ENCODE data around the gene RYR3.

RYR3 gene

DNA sequence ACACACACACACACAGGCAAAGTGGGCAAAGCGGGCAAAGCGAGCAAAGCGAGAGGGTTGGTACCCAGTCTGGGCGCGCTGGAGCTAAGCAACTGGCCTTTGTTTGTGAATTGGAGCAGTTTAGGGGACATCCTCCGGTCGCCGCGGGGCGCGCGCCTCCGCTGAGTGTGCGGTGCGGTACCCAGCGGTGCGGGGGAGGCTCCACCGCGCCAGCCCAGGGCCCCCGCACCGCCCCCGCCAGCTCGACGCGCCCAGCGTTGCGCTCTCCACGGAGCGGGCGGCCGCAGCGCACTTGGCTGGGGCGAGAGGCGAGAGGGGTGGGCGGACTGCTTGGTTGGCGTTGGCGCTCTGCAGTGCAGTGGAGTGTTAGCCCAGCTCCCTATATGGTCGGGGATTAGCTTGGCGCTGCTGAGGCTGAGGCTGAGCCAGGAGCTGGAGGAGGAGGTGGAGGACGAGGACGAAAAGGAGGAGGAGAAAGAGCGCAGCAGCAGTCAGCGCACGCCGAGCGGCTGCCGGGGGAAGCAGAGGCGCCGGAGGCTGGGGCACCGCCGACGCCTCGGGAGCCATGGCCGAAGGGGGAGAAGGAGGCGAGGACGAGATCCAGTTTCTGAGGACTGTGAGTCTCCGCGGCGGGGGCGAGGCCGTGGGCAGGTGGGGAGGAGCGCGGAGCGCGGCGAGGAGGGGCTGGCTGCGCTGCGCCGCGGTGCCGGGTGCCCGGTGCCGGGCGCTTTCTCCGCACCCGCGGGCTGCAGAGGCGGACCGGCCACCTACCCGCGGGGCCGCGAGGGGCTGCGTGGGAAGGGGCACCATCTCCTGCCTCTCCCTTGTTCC is at the start of gene RYR3:
Gene RYR3 (plus strand): TSS at position 487 of the 831 bp plus-strand sequence. CDS start 79 bp downstream, at position 566.
- DNase-seq, result no peak

DNA sequence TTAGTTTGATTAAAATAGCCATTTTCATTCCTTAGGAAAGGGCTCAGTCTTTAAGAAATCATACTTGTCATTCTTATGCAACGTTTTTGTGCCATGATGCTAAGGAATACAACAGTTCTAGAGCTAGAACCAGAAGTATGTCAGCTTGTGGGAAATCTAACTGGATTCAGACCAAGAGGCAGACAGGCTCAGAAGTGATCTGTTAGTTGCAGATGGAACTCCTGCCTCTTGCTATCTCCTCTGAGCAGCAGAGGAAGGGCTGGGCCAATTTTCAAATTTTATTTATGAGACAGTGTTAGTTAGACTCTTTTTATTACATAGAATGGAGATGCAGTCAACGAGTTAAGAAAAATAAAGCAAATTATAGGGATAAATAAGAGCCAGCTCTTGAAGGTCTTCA is 48.5 kb upstream of the RYR3 start:
- no peak for DNase-seq

DNA sequence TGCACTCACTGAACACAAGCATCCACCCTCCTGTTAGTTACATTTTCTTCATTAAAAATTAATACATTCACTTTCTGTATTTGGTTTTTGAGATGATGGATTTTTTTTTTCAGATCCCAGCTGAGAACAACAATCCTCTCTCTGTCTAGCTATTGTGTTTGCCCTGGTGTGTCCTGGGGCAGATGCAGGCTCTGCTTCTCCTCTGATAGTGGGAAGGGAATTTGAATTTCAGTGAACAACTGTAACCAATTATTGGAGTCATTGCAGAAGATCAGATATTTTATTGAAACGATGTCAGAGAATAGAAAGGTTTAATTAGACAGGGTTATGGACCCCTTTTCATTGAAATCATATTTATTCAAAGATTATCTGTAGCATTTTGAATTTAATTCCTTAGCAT is 33.1 kb upstream of the RYR3 start:
- no peak for DNase-seq

DNA sequence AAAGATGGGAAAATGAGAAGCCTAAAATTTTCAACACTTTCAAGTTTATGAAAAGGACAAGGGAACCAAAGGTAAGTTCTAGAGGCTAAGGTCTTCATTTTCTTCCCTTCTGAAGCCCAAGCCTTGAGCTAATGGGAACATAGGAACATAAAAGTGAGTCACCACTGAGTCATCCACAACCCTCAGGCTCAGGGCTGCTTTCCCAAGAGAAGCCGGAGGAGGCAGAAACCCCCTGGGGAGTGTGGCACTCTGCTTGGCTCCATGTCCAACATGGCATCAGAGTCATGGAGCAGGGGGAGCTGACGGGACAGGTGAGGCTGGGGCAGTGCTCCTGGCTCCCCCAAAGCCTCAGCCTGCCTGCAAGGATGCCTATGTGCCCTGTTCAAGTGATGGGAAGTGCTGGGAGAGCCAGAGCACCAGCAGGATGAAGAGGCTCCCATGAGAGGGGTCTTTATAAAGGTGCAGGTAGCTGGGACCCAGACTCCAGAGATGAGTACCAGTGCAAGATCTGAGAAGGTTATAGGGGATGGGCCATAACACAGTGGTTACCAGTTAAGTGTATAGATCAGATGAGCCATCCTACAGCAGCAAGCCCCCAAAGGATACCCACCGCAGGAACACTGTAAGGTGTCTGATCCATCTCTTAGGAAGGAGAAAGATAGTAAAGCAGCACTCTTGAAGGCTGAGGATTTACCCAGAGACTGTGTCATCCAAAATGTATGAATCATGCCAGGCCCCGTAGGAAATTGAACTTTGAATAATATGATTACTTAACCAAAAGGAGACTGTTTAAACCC is 31.8 kb upstream of the RYR3 start:
- no peak for DNase-seq

DNA sequence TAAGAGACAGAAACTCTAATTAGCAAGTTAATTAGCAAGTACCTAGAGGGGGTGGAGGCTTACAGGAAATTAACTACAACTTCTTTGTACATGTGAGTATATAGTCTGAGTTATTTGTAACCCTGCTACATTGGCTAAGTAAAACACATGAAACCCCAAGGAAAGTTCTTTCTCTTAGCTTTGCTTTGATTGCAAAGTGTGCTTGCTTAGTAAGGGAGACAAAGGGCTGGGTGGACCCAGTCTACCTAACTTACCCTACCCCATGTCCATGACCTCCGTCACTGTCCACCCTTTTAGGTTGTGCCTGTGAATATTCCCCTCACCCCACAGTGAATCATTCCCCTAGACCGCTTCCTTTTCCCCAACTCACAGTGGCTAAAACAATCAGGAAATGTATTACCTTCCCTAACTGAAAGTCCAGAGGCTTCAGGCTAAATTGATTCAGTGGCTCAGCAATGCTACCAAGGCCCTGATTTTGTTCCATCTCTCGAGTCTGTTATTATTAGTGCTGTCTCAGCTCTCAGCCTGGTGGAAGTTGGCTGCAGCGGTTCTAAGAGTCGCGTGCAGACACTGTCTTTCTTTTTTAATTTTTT is 31.1 kb upstream of the RYR3 start:
- DNase-seq, result no peak

DNA sequence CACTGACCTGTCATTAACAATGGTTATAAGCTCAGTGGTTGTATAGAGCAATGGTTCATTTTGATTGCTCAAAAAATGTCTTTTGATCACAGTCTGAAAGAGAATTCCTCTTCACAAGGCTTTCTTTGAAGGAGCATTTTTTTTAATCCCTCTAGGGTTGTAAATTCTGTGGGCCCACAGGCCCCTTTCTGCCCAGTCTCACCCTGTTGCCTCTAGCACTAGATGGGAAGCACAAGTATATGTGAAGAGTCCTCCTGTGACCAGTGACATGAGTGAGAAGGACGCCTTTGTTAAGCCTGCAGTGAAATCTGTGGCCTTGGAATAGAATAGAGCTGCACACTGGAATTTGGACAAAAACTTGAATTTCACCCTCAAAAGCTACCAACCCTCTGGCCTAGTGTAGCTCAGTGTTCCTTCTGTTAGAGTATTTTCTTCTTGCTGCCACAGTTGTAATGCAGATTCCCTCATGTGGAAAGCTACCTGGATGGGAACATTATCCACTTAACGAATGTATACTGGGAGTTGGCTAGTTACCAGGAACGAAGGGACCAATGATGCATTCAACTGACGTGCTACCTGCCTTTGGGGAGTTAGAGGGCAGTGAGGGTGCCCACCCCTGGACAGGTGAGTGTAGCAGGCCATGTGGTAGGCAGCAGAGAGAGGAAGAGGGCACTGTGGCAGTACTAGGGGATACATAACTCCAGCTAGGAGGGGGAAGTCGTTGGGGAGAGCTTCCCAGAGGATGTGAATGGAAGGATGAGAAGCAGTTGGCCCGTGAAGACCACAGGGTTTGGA is 28.3 kb upstream of the RYR3 start:
- DNase-seq, result no peak

DNA sequence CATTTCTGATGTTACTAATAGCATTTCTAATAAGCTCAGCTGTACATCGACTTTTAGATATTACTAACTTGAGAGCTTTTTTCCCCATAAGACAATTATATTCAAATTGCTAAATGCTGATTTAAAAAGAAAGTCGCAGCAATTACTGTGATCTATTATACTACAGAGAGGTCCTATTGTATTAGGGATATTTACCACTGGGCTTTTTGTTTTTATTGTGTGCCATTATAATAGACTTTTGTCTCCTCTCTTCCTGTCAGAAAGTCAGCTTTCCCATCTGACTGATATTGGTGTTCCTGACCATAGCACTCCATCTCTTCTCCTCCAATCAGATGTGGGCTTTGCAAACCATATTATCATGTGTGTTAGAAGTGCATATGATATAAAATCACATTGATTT is 27.2 kb upstream of the RYR3 start:
- no peak for DNase-seq

DNA sequence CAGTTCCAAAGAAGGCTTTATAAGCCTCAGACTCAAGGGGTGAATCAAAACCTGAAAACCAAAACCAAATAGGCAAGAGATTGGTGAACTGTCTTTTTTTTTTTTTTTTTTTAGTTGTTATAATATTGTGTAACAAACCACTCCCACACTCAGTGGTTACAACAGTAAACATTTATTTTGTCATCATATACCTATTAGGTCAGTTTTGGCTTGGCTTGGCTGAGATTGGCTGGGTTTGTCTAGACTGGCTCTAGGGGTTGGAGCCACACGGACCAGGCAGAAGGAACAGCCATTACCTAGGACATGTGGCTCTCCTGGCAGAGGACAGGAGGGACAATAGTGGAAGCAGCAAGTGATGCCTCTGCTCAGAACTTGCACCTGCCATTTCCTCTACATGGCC is 26.4 kb upstream of the RYR3 start:
- DNase-seq, result no peak

DNA sequence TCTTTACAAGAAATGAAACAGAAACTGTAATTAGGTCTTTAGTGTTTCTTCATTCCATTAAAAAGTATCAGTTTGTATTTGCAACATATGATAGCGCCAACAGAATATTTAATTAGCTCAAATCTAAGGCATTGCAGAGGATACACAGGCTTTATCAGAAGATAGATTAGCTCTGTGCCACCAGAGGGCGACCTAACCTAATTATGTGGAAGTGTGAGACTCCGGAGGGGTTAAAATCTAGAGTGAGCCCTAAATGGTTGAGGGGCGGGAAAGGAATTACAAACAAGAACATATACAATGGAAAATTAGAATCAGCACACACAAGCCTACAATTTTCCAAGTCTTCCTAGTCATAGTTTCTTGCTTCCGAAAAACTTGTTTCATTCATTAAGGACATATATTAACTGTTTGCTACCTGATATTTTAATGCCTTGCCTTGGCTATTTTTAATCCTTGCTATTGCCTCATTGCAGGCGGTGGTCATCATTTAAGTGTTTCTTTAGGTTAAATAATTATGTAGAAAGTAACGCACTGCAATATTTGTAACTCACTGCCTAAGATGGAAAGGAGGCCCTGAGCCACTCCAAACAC is 18.0 kb upstream of the RYR3 start:
- DNase-seq, result peak; percentile 76

DNA sequence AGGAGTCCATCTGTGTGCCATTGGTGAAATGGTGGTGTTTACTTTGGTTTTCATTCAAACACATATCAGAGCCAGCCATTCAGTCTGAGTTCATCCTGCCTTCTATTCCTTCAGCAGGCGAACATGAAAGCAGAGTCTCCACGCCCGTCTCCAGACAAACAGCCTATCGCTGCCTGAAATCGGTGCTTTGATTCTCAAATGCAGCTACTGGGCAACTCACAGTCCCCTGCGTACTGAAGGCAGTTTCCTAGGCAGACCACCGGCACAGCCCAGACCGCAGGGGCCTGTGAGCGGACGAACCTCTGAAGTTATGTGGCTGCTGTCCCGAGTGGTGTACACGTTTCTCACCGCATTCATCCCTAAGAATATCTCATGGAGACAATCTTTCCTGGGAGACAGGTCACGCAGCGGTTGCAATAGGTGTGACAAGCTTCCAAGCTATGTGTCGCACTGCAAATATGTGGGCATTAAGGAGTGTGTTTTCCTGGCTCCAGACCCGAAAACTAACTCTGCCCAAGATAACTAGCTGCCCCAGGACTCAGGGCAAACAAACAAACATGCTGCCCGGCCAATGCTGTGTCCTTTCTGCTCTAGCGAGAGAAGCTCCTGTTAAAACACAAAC is 16.9 kb upstream of the RYR3 start:
- no peak for DNase-seq

DNA sequence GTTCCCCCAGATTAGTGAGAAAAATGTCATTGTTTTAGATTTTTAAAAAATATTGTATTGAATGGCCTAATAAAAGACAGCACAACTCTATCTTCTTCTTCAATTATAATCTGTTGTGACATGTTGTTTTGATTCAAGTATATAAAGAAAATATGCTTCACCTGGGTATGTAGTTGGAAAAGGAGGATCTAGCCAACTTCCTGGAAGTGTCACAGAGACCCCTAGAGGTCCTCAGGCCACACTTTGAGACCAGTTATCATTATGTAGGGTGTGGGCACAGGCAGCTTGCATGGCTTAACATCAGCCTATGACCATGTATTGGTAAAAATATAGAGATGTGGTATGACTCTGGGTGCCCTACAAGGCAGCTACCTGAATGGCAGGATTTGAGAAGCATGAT is 14.7 kb upstream of the RYR3 start:
- DNase-seq, result no peak

DNA sequence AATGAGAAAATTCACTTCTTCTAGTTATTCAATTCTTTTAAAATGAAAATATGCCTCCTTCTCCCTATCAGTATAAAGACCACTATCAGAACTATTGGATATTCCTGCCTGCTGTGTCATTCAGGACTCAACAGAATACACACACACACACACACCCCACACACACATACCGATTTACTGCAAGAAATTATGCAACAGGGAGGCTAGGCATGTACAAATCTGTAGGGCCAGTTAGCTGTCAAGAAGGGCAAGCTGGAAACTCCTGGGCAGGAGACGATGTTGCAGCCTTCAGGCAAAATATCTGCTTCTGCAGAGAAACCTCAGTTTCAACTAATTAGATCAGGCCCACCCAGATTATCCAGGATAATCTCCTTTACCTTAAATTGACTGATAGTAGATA is 13.9 kb upstream of the RYR3 start:
- DNase-seq, result no peak

DNA sequence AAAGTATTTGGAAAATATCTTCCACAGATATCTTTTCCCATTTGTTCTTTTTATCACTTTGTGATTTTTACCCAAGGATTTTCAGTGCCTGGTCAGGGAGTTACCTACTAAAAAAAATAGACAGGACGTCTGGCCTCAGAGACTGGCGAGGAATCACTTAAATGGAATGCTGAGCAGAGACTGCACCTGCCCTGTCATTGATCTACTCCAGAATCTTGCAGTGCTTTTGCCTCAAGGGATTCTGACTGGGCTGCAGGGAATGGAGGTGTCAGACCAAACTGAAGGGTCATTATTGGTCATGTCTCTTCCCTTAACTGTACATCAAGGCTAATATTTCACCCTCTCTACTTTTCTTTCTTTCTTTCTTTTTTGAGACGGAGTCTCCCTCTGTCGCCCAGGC is 12.1 kb upstream of the RYR3 start:
- DNase-seq, result no peak

DNA sequence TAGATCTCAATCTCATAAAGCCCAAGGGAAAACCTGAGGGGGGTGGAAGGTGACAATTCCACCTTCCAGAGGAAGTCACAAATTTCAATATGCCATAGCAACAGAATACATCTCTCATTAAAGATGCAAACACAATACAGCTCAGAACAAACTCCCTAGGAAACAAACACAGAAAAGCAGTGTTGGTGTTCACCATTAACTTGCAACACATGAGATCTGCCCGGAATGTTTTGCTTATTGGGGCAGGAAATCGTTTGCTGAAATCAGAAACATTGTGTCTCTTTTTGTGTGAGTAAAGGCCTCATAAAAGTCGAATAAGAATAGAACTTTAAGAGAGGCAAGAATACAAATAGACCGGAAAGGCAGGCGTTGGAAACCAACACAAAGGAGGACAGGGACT is 5.8 kb upstream of the RYR3 start:
- no peak for DNase-seq

DNA sequence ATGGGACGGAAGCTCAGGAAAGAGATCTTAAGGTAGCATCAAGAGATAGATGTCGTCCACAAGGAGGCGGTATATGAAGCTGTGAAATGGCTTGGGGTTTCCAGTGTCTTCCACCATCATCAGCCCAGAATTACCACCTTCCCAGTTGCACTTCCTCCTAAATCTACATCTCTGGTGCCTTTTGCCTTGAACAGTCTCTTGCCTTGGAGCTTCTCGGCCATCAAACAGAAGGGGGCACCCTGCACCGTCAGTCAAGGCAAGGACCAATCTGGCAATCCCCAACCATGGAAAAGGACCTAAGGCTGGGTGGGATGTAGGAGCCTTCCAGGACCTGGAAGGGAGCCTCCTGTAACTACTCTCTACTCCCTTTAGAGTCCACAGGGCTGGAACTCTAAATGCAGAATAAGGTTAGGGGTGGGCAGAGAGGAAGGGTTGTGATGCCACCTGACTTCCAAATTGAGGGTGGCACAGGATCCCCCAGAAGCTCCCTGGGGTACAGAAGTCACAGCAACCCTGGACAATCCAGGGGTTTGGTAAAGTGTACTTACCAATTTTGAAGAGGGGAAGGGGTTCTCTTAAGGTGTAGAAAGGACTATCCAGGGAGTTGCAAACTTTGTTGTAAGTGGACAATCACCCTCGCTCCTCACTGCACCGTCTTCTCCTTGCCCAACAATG is 1.0 kb upstream of the RYR3 start:
- DNase-seq, result no peak

DNA sequence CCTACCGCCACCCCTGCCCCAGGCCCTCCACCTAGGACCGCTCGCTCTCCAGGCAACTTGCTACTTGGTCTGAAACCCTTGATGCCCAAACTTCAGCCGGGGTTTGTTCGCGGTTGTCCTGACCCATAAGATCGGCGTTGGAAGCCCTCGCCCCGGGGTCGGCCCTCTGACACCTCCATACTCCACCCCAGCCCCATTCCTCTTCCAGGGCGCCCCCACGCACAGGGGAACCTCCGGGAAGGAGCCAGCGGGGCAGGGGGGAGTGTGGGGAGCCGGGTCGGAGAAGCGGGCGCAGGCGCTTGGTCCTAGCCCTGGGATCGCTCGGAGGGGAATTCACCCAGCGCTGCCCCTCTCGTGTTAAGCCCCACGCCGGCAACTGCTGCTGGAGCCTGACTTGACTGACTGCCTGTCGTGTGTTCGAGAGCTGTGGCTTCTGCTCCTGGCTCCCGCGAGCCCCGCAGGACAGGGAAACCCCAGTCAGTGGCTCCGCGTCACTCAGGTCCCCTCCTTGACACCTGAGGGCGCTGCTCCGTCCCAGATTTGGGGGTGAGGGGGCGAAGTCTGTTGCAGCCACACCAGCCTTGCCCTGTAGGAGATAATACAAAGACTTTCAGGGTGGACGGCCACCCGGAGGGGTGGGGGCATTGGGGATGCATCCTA is 675 bp downstream of the RYR3 start:
- no peak for DNase-seq

DNA sequence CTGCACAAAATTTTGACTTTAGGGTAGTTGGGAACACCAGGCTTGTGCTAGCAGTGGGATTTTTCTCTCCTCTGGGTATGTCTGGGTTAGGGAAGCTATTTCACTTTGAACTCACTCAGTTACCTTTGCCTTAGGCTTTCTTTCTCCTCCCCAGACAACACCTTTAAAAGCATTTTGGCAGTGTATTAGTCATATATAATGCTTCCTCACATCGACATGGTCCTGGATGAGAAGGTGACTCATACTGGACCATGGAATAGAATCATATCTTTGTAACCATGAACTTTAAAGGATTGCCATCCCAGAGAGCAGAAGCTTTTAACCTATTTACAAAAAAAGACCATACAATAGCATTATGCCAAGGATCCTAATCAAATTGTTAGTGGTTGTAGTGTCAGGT is 2.7 kb downstream of the RYR3 start:
- DNase-seq, result no peak

DNA sequence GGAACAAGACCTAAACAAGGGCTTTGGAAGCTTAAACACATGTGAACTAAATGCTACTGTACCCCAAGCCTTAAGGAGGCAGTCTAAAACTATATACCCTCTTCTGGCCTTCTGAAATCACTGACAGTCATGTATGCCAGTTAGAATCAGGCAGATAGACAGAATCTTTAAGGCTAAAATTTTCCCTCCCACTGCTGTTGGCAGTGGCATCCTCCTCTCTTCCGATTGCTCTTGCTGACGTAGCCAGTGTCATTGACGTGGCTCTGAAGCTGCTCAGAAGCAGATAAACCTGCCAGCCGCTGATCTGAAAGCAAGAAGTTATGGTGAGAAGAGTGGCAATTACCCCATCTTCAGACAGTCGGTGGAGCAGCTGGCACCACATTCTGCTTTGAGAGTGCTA is 3.3 kb downstream of the RYR3 start:
- no peak for DNase-seq

DNA sequence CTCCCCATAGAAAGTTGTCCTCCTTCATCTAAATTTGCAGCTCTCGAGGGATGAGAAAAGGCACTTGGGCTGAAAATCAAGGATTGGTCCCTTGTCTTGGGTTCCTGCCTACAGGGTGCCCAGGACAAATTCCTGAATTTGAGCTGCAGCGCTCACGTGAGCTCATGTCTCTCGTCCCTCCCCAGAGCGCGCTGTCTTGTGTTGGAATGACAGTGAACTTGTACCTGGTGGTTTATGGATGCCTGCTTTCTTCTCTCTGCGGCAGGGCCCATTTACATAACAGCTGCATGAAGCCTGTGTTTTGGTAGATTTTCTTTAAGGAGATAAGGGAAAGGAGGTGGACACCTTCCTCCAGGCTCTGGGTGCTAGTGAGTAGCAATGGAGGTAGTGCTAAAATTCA is 4.3 kb downstream of the RYR3 start:
- no peak for DNase-seq

DNA sequence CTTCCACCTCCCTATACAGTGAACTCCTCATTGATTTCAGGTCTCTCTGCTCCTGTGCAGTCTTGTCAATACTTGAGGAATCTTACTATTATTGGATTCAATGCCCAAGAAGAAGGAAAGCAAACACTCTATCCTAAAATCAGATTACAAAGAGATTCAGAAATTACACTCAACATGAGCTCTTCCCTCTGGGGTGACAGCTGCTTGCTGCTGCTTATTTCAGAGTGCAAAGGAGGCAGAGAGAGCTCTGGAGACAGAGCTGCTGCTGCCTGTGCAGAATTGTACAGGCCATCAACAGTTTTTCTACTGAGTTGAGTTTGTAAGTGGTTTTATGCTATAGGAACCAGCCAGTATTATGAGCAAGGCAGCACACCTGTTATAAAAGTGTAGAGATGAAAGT is 7.1 kb downstream of the RYR3 start:
- no peak for DNase-seq

DNA sequence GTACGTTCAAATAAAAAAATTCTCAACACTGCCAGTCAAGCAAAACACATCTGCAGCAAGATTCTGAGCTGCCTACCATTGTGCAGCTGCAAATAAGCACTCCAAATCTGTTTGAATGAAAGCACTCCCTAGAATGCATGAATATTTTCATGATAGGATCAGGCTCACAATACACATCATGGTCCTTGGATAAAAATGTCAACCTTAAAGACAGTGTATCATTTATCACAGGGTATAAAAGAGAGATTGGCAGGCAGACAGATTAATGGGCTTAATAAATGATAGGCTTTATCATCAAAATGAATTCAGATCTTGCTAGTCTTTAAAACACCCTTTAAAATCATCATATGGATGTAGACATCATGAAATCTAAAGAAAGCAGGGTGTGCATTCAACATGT is 9.2 kb downstream of the RYR3 start:
- DNase-seq, result no peak

Data from stimulated activated CD8-positive, alpha-beta memory T cell treated with anti-CD3 and anti-CD28 coated beads, Interleukin-4, amount 100 ng/mL, for 48 hours (primary cell).